AG04450 (cell line): ENCODE results near the gene CENPQ. TPM values are rescaled to one million over a fixed set of nuclear protein-coding genes. Genes with fewer than 3 reads are reported as not detected.
"Not testable (repeated sequence)": the region's sequence is repeated elsewhere in the genome, so short reads cannot be mapped to it uniquely, and the experiment has no call there.

Source experiments
- CTCF ChIA-PET: fragments of 300-600, 350-600 bp; formaldehyde crosslinking; extraction: SDS; loops from one replicate; lab custom pipeline; 2022; ENCODE audit warnings: antibody characterized with exemption, inconsistent platforms; lab: Charles Lee
- POLR2A ChIA-PET: fragments of 350-600 bp; formaldehyde crosslinking; extraction: SDS; loops from one replicate; lab custom pipeline; 2021; ENCODE audit warnings: antibody characterized with exemption, inconsistent platforms; lab: Yijun Ruan, JAX
- DNase-seq: peaks from one replicate; pipeline ENCODE4 v3.0.0-alpha.2; 2011; ENCODE audit warnings: low read depth, low spot score
- H3K27ac ChIP-seq: one replicate; pipeline ENCODE4 v1.5.1; 2012; ENCODE audit warnings: low read depth, low read length, control low read depth
- H3K27me3 ChIP-seq: one replicate; pipeline ENCODE4 v1.6.0; 2012; ENCODE audit warnings: low read length; ENCODE audit not compliant: control insufficient read depth, insufficient read depth
- H3K4me3 ChIP-seq: 2 replicates; pipeline ENCODE4 v1.5.1; 2011; ENCODE audit warnings: mild to moderate bottlenecking, low read depth, low read length, control low read depth
- H3K9me3 ChIP-seq: 2 replicates; pipeline ENCODE4 v1.5.1; 2012; ENCODE audit warnings: low read length; ENCODE audit not compliant: control insufficient read depth, insufficient read depth
- polyA plus RNA-seq: library from polyadenylated mRNA; depleted of rRNA; stranded (reverse); fragments of >200 nt; gene quantifications from 2 replicates; pipeline ENCODE4 v1.2.3, GENCODE V29; 2011
- TF ChIP-seq, protein P1 (sequence below): IDR thresholded peaks from 2 replicates; pipeline ENCODE4 v1.5.1; 2011; ENCODE audit warnings: low read depth, low read length, control low read depth, inconsistent platforms

Gene CENPQ
- polyA plus RNA-seq, 1 experiment = 6.5 TPM

DNA sequence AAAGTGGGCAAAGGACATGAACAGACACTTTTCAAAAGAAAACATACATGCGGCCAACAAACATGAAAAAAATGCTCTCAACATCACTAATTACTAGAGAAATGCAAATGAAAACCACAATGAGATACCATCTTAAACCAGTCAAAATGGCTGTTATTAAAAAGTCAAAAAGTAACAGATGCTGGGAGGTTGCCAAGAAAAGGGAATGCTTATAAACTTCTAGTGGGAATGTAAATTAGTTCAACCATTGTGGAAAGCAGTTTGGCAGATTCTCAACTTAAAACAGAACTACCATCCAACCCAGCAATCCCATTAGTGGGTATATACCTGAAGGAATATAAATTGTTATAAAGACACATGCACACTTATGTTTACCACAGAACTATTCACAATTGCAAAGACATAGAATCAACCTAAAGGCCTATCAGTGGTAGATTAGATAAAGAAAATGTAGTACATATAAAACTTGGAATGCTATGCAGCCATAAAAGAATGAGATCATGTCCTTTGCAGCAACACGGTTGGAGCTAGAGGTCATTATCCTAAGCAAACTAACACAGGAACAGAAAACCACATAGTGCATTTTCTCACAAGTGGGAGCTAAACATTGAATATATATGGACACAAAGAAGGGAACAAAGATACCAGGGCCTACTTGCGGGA, 16.3 kb downstream of the CENPQ start:
- Histone ChIP-seq H3K4me3 (no peak overlapping the region), H3K27me3 (no peaks in the 10 kb centered on the region), H3K9me3 (no peaks in the 10 kb centered on the region; the same call in 1 of the 2 replicates), H3K27ac (no peak overlapping the region)
- DNase-seq = no peak
- ChIA-PET POLR2A (no interaction called here), CTCF (no interaction called here)
- TF ChIP-seq, protein P1, sequence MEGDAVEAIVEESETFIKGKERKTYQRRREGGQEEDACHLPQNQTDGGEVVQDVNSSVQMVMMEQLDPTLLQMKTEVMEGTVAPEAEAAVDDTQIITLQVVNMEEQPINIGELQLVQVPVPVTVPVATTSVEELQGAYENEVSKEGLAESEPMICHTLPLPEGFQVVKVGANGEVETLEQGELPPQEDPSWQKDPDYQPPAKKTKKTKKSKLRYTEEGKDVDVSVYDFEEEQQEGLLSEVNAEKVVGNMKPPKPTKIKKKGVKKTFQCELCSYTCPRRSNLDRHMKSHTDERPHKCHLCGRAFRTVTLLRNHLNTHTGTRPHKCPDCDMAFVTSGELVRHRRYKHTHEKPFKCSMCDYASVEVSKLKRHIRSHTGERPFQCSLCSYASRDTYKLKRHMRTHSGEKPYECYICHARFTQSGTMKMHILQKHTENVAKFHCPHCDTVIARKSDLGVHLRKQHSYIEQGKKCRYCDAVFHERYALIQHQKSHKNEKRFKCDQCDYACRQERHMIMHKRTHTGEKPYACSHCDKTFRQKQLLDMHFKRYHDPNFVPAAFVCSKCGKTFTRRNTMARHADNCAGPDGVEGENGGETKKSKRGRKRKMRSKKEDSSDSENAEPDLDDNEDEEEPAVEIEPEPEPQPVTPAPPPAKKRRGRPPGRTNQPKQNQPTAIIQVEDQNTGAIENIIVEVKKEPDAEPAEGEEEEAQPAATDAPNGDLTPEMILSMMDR = no peak

DNA sequence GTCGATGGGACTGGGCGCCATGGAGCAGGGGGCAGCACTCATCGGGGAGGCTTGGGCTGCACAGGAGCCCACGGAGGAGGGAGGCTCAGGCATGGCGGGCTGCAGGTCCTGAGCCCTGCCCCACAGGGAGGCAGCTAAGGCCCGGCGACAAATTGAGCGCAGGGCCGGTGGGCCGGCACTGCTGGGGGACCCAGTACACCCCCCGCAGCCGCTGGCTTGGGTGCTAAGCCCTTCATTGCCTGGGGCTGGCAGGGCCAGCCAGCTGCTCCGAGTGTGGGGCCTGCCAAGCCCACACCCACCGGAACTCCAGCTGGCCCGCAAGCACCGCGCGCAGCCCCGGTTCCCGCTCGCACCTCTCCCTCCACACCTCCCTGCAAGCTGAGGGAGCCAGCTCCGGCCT, 18.7 kb downstream of the CENPQ start:
- DNase-seq, CTCF ChIA-PET, H3K27me3 ChIP-seq, H3K9me3 ChIP-seq, H3K4me3 ChIP-seq, POLR2A ChIA-PET, H3K27ac ChIP-seq: not testable (repeated sequence)

DNA sequence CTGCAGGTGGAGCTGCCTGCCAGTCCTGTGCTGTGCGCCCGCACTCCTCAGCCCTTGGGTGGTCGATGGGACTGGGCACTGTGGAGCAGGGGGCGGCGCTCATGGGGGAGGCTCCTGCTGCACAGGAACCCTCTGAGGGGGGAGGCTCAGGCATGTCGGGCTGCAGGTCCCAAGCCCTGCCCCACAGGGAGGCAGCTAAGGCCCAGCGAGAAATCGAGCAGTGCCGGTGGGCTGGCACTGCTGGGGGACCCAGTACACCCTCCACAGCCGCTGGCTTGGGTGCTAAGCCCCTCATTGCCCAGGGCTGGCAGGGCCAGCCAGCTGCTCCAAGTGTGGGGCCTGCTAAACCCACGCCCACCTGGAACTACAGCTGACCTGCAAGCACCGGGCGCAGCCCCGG, 20.2 kb downstream of the CENPQ start:
- POLR2A ChIA-PET, H3K27me3 ChIP-seq, H3K4me3 ChIP-seq, H3K27ac ChIP-seq, CTCF ChIA-PET, DNase-seq, H3K9me3 ChIP-seq: not testable (repeated sequence)

DNA sequence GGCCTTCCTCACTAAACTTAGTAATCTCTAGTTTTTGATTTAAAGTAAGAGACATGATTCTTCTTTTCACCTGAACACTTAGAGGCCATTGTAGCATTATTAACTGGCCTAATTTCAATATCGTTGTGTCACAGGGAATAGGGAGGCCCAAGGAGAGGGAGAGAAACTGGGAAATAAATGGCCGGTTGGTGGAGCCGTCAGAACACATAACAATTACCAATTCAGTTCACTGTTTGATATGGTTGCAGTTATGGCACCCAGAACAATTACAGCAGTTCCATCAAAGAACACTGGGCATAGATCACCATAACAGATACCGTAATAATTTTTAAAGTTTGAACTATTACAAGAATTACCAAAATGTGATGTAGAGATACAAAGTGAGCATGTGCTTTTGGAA, 27.5 kb downstream of the CENPQ start:
- DNase-seq = no peak
- TF ChIP-seq, protein P1 = no peak
- H3K27me3 ChIP-seq = no peaks in the 10 kb centered on the region
- H3K4me3 ChIP-seq = no peak overlapping the region
- CTCF ChIA-PET = no interaction called here
- POLR2A ChIA-PET = no interaction called here
- H3K9me3 ChIP-seq = no peaks in the 10 kb centered on the region
- no peak overlapping the region for H3K27ac ChIP-seq

DNA sequence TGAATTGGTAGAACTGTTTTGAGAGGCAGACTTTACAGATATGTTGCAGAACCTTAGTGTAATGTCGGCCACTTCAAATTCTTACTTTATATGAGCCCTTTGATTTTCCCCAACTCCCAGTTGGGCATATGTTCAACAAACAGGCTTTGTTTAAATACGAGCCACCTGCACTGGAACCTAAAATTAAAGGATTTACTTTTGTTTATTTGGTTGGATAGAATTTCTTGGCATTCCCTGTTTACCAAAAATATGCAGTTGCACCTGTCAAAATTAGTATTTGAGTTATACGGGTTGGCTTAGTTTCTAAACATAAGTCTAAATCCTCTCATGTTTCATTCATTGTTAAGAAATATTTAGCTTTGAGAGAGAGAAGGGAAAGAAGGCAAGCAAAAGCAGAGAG, 34.1 kb downstream of the CENPQ start:
- Histone ChIP-seq H3K27ac (no peak overlapping the region), H3K4me3 (no peak overlapping the region), H3K9me3 (no peaks in the 10 kb centered on the region), H3K27me3 (no peaks in the 10 kb centered on the region)
- ChIA-PET POLR2A (no interaction called here), CTCF (interaction anchor here (1.7 kb wide), 1 partner anchor 35 kb away, joined by 14 read pairs; no protein-coding TSS in a partner anchor)
- TF ChIP-seq, protein P1 = no peak
- no peak for DNase-seq

DNA sequence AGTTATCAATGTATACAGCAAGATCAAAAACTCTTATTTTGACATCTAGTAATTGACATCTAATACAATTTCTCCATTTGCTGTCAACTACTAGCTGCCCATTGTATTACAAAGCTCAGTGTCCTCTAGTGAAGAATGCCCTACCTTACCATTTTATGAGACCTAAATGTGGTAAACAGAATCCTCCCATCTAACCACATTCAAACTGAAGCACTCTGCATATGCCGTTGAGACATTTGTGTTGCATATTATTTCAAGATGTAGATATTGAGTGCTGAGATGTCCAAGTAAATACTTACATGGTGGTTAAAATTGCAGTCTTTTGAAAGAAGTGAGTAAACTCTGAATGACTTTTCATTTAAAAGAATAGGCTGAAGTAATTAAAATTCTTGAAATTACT, 36.0 kb downstream of the CENPQ start:
- ChIA-PET POLR2A (no interaction called here), CTCF (no interaction called here)
- Histone ChIP-seq H3K27ac (no peak overlapping the region), H3K9me3 (no peaks in the 10 kb centered on the region), H3K4me3 (no peak overlapping the region), H3K27me3 (no peaks in the 10 kb centered on the region)
- DNase-seq = no peak
- TF ChIP-seq, protein P1 = no peak
